ENCODE results near the gene SDR9C7.
"Not testable (repeated sequence)": the region's sequence is repeated elsewhere in the genome, so short reads cannot be mapped to it uniquely, and the experiment has no call there.

DNA sequence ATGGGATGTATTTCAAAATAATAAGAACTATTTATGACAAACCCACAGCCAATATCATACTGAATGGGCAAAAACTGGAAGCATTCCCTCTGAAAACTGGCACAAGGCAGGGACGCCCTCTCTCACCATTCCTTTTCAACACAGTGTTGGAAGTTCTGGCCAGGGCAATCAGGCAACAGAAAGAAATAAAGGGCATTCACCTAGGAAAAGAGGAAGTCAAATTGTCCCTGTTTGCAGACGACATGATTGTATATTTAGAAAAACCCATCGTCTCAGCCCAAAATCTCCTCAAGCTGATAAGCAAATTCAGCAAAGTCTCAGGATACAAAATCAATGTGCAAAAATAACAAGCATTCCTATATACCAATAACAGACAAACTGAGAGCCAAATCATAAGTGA, 42.3 kb downstream of the SDR9C7 start:
- TF ChIP-seq EZH2phosphoT487 (conservative IDR thresholded peaks at IDR 0.05; ENCODE audit: low read length): not testable (repeated sequence)
- TF ChIP-seq, protein P1, sequence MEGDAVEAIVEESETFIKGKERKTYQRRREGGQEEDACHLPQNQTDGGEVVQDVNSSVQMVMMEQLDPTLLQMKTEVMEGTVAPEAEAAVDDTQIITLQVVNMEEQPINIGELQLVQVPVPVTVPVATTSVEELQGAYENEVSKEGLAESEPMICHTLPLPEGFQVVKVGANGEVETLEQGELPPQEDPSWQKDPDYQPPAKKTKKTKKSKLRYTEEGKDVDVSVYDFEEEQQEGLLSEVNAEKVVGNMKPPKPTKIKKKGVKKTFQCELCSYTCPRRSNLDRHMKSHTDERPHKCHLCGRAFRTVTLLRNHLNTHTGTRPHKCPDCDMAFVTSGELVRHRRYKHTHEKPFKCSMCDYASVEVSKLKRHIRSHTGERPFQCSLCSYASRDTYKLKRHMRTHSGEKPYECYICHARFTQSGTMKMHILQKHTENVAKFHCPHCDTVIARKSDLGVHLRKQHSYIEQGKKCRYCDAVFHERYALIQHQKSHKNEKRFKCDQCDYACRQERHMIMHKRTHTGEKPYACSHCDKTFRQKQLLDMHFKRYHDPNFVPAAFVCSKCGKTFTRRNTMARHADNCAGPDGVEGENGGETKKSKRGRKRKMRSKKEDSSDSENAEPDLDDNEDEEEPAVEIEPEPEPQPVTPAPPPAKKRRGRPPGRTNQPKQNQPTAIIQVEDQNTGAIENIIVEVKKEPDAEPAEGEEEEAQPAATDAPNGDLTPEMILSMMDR (IDR thresholded peaks at IDR 0.05; ENCODE audit: insufficient read depth, low read length, poor library complexity, severe bottlenecking): not testable (repeated sequence)

All from SU-DHL-6 (cell line).